ENCODE data around the gene SMIM8.

- TF ChIP-seq EZH2 (IDR thresholded peaks at IDR 0.05; ENCODE audit: borderline replicate concordance, low read length): no peak
- TF ChIP-seq, protein P1, sequence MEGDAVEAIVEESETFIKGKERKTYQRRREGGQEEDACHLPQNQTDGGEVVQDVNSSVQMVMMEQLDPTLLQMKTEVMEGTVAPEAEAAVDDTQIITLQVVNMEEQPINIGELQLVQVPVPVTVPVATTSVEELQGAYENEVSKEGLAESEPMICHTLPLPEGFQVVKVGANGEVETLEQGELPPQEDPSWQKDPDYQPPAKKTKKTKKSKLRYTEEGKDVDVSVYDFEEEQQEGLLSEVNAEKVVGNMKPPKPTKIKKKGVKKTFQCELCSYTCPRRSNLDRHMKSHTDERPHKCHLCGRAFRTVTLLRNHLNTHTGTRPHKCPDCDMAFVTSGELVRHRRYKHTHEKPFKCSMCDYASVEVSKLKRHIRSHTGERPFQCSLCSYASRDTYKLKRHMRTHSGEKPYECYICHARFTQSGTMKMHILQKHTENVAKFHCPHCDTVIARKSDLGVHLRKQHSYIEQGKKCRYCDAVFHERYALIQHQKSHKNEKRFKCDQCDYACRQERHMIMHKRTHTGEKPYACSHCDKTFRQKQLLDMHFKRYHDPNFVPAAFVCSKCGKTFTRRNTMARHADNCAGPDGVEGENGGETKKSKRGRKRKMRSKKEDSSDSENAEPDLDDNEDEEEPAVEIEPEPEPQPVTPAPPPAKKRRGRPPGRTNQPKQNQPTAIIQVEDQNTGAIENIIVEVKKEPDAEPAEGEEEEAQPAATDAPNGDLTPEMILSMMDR (IDR thresholded peaks at IDR 0.05; ENCODE audit: low read length): no peak
Measured at GRCh38 chr6:87276624-87277023, 45.8 kb upstream of the SMIM8 start.

All from OCI-LY1 (cell line).